Measurements from ENCODE around the gene TCL1A. TPM values are rescaled to one million over a fixed set of nuclear protein-coding genes. Genes with fewer than 3 reads are reported as not detected.

The TCL1A gene
- total and polyA plus RNA-seq, 2 donors (not counting 3 experiments of a cell fraction or from before 2014, with no cell fraction given) = not detected

DNA sequence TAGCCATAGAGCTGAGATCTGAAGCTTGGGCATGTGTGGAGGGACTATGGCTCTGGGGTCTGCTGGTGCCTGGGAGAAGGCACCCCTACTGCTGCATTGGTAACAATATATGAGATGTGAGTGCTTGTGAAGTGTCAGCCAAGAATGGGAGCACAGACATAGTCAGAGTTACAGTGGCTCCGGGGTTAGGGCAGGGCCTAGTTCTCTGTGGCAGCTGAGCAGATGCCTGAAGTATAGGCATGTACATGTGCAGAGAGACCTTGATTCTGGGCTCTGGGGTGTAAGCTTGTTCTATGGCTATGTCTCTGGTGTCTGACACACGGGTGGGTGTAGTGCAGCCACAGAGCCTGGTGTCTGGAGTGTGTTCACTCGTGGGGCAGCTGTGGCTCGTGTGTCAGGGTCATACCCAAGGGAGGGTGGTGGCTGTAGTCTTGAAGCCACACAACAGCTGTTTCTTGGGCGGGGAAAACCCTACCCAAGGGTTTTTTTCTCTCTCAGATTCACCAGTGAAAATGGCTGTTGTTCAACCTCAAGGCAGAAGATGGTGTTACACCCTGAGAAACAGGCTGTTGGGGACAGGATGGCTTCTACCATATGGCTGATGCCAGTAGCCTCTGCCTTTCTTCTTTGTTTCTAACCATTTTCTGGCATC is 11.9 kb upstream of the TCL1A start:
- dilution Hi-C loops (cut with MboI; ENCODE audit: extremely low pct_ligation_motif_present, low sequenced_read_pairs) = no loop called here

DNA sequence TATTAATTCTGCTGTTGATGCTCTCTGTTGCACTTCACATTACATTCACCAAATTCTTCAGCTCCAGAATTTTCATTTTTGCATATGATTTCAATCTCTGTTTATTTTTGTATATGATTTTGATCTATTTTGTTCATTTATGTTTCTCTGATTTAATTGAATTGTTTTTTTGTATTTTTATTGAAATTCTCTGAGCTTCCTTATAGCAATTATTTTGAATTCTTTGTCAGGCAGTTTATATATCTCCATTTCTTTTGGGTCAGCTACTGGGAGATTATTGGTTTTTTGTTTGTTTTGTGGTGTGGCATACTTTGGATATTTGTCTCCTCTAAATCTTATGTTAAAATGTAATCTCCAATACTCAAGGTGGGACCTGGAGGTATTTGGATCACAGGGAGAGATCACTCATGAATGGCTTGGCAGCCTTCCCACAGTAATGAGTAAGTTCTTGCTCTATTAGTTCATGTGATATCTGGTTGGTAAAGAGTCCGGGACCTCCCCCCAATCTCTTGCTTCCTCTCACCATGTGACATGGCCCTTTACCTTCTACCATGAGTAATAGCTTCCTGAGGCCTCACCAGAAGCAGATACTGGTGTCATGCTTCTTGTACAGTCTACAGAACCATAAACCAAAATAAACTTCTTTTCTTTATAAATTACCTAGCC is 8.7 kb upstream of the TCL1A start:
- CTCF ChIA-PET = interaction anchor here (1.0 kb wide), 1 partner anchor 37 kb away, joined by 3 read pairs; no protein-coding TSS in a partner anchor
- no peaks in the 10 kb centered on the region for H3K27me3 ChIP-seq (ENCODE audit: control insufficient read depth in 2 of 2, insufficient read depth in 2 of 2, low read length in 2 of 2)
- intact Hi-C loops (cut with micrococcal nuclease) = no loop called here
- dilution Hi-C loops (cut with MboI; ENCODE audit: extremely low pct_ligation_motif_present, low sequenced_read_pairs) = no loop called here
- no peak overlapping the region for H3K9ac ChIP-seq (replicated peaks; ENCODE audit: extremely low read depth, insufficient read depth, low read length)
- no peaks in the 10 kb centered on the region for H4K20me1 ChIP-seq (replicated peaks; ENCODE audit: control insufficient read depth, extremely low read depth, insufficient read depth, low read length)
- H3K79me2 ChIP-seq (ENCODE audit: control insufficient read depth, insufficient read depth, low read length) = no peaks in the 10 kb centered on the region
- no peaks in the 10 kb centered on the region for H3K36me3 ChIP-seq (ENCODE audit: control insufficient read depth in 2 of 2, extremely low read depth in 1 of 2, insufficient read depth in 2 of 2, low read length in 2 of 2)
- POLR2A ChIA-PET = no interaction called here
- DNase-seq (ENCODE audit: low read depth, low spot score) (no peak), FAIRE-seq (no peak)
- no peaks in the 10 kb centered on the region for H3K9me3 ChIP-seq (replicated peaks; ENCODE audit: control insufficient read depth, insufficient read depth, low read length)
- H3K4me1 ChIP-seq (ENCODE audit: control insufficient read depth, extremely low read depth, insufficient read depth, low read length) = no peaks in the 10 kb centered on the region
- no TSS peak for BruUV-seq (replicated peaks)
- H3K27ac ChIP-seq (ENCODE audit: insufficient read depth, low read depth, low read length) = no peak overlapping the region
- H2AFZ ChIP-seq (ENCODE audit: low read depth, low read length) = no peak overlapping the region
- H3K4me2 ChIP-seq (ENCODE audit: insufficient read depth, low read length) = no peak overlapping the region
- TF ChIP-seq, protein P1, sequence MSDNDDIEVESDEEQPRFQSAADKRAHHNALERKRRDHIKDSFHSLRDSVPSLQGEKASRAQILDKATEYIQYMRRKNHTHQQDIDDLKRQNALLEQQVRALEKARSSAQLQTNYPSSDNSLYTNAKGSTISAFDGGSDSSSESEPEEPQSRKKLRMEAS (IDR thresholded peaks at IDR 0.05; ENCODE audit: insufficient read depth, insufficient read length) = no peak
- H3K4me3 ChIP-seq (replicated peaks in 1 of 3; ENCODE audit: insufficient read depth in 1 of 3, low read depth in 1 of 3, low read length in 3 of 3) = no peak overlapping the region
- H3K9me1 ChIP-seq (replicated peaks; ENCODE audit: control insufficient read depth, extremely low read depth, insufficient read depth, low read length) = no peaks in the 10 kb centered on the region

More for the DNA sequence above, 11.9 kb upstream of the TCL1A start:
- no peak overlapping the region for H3K4me3 ChIP-seq (replicated peaks in 1 of 3; ENCODE audit: insufficient read depth in 1 of 3, low read depth in 1 of 3, low read length in 3 of 3)
- no peak overlapping the region for H3K27ac ChIP-seq (ENCODE audit: insufficient read depth, low read depth, low read length)
- H3K27me3 ChIP-seq (ENCODE audit: control insufficient read depth in 2 of 2, insufficient read depth in 2 of 2, low read length in 2 of 2) = no peaks in the 10 kb centered on the region
- BruUV-seq (replicated peaks) = no TSS peak
- TF ChIP-seq, protein P1 (IDR thresholded peaks at IDR 0.05; ENCODE audit: insufficient read depth, insufficient read length) = no peak
- H3K9me3 ChIP-seq (replicated peaks; ENCODE audit: control insufficient read depth, insufficient read depth, low read length) = no peaks in the 10 kb centered on the region
- H2AFZ ChIP-seq (ENCODE audit: low read depth, low read length) = no peak overlapping the region
- H4K20me1 ChIP-seq (replicated peaks; ENCODE audit: control insufficient read depth, extremely low read depth, insufficient read depth, low read length) = no peaks in the 10 kb centered on the region
- no peak overlapping the region for H3K9ac ChIP-seq (replicated peaks; ENCODE audit: extremely low read depth, insufficient read depth, low read length)
- H3K4me1 ChIP-seq (ENCODE audit: control insufficient read depth, extremely low read depth, insufficient read depth, low read length) = no peaks in the 10 kb centered on the region
- H3K9me1 ChIP-seq (replicated peaks; ENCODE audit: control insufficient read depth, extremely low read depth, insufficient read depth, low read length) = no peaks in the 10 kb centered on the region
- intact Hi-C loops (cut with micrococcal nuclease) = no loop called here
- no peak for DNase-seq (ENCODE audit: low read depth, low spot score)
- no peak for FAIRE-seq
- CTCF ChIA-PET = interaction anchor here (1.5 kb wide), 1 partner anchor 11 kb away, joined by 5 read pairs; no protein-coding TSS in a partner anchor
- no peaks in the 10 kb centered on the region for H3K79me2 ChIP-seq (ENCODE audit: control insufficient read depth, insufficient read depth, low read length)
- H3K36me3 ChIP-seq (ENCODE audit: control insufficient read depth in 2 of 2, extremely low read depth in 1 of 2, insufficient read depth in 2 of 2, low read length in 2 of 2) = no peaks in the 10 kb centered on the region
- H3K4me2 ChIP-seq (ENCODE audit: insufficient read depth, low read length) = no peak overlapping the region
- POLR2A ChIA-PET = no interaction called here

Measured in endothelial cell of umbilical vein (primary cell).